SK-N-MC (cell line): ENCODE data around the gene MRPL58.
"Not testable (repeated sequence)": the region's sequence is repeated elsewhere in the genome, so short reads cannot be mapped to it uniquely, and the experiment has no call there.

Source experiments
- EZH2 ChIP-seq: fragments of 200-600 bp; sonication (generic); IDR thresholded peaks from one replicate; pipeline ENCODE4 v1.6.1; 2017; ENCODE audit warnings: antibody characterized with exemption
- FOXP2 ChIP-seq: optimal IDR thresholded peaks from 2 replicates; pipeline ENCODE3; 2011; ENCODE audit warnings: mild to moderate bottlenecking, moderate library complexity; ENCODE audit not compliant: insufficient read depth; ENCODE audit errors: extremely low read length, control extremely low read depth
- POLR2AphosphoS5 ChIP-seq: IDR thresholded peaks from 2 replicates; pipeline ENCODE4 v1.6.1; 2012; ENCODE audit warnings: mild to moderate bottlenecking, low read depth, low read length, borderline replicate concordance

DNA sequence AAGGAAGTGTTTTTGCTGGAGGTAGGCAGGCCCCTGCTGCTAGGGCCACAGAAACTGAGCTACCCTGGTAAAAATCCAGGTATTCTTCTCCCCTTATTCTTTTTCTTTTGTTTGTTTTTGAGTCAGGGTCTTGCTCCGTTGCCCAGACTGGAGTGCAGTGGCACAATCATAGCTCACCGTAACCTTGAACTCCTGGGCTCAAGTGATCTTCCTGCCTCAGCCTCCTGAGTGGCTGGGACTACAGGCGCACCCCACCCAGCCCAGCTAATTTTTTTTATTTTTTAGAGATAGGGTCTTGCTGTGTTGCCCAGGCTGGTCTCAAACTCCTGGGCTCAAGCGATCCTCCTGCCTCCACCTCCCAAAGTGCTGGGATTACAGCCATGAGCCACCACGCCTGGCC, 43.0 kb upstream of the MRPL58 start:
- not testable (repeated sequence) for TF ChIP-seq POLR2AphosphoS5, EZH2, FOXP2
